MCF 10A (cell line): ENCODE measurements around the gene MOV10. TPM values are rescaled to one million over a fixed set of nuclear protein-coding genes. Genes with fewer than 3 reads are reported as not detected.

ENCODE experiments used
- BruUV-seq: library from RNA; stranded (reverse); fragments of 400-500 nt; replicated peaks from 2 replicates; lab custom pipeline; 2021; lab: Mats Ljungman, UMichigan
- CTCF ChIA-PET: fragments of 300-600 bp; sonication (Branson Sonifier 250); formaldehyde crosslinking; extraction: SDS; loops from one replicate; lab custom pipeline; 2021; ENCODE audit warnings: antibody characterized with exemption, inconsistent platforms; lab: Yijun Ruan, JAX
- POLR2A ChIA-PET: fragments of 300-600, 350-650 bp; sonication (Branson Sonifier 250); formaldehyde crosslinking; extraction: SDS; loops from one replicate; lab custom pipeline; 2020; ENCODE audit warnings: antibody characterized with exemption, inconsistent platforms; lab: Yijun Ruan, JAX
- DNase-seq: peaks from one replicate; pipeline ENCODE4 v3.0.0-alpha.2; 2018; ENCODE audit not compliant: unreplicated experiment
- H3K27ac Mint-ChIP-seq: one replicate; pipeline ENCODE4 v1.8.0; 2022; ENCODE audit warnings: mild to moderate bottlenecking, low read depth, mixed read lengths; ENCODE audit not compliant: unreplicated experiment
- H3K27me3 Mint-ChIP-seq: one replicate; pipeline ENCODE4 v1.8.0; 2022; ENCODE audit warnings: mixed read lengths; ENCODE audit not compliant: insufficient read depth, unreplicated experiment
- H3K36me3 Mint-ChIP-seq: one replicate; pipeline ENCODE4 v1.8.0; 2022; ENCODE audit warnings: mild to moderate bottlenecking, moderate library complexity, mixed read lengths; ENCODE audit not compliant: insufficient read depth, unreplicated experiment
- H3K4me1 Mint-ChIP-seq: one replicate; pipeline ENCODE4 v1.8.0; 2022; ENCODE audit warnings: mixed read lengths; ENCODE audit not compliant: insufficient read depth, unreplicated experiment
- H3K4me3 Mint-ChIP-seq: one replicate; pipeline ENCODE4 v1.8.0; 2022; ENCODE audit warnings: mild to moderate bottlenecking, moderate library complexity, mixed read lengths; ENCODE audit not compliant: unreplicated experiment
- H3K9me3 Mint-ChIP-seq: one replicate; pipeline ENCODE4 v1.8.0; 2022; ENCODE audit warnings: mixed read lengths; ENCODE audit not compliant: unreplicated experiment
- intact Hi-C: fragments of 100-400 bp; cut with micrococcal nuclease; formaldehyde crosslinking; loops from 2 replicates; pipeline ENCODE4 v1.14.1; 2022
- total RNA-seq: library from RNA; stranded (reverse); gene quantifications from 2 replicates; pipeline ENCODE4 v1.2.3, GENCODE V29; 2022
- TF ChIP-seq, protein P1 (sequence below): fragments of 200-600 bp; IDR thresholded peaks from one replicate; pipeline ENCODE4 v1.8.0; 2022; ENCODE audit warnings: antibody characterized with exemption, mild to moderate bottlenecking; ENCODE audit not compliant: unreplicated experiment

The MOV10 gene
- total RNA-seq, 1 experiment from 2014 or later = 55.6 TPM

- no peaks in the 10 kb centered on the region for H3K27me3 Mint-ChIP-seq
Measured at GRCh38 chr1:112708489-112708888, 34.0 kb downstream of the MOV10 start.

DNA sequence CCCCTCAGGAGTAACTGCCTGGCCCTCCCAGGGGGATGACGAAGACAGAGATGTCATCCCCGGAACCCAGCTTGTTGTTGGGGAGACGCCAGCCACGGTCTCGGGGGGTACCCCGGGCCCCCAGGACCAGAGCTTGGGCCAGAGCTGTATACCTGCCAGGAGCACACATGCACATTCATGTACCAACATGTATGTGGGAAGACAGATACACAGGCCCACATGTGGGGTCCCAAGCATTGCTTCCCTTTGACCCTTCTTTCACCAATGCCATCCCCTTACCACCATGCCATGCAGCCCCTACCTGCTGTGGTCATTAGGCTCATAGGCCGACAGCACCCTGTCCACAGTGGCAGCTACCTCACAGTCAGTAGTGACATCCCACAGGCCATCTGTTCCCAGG, 35.7 kb downstream of the MOV10 start:
- Mint-ChIP-seq H3K4me3 (no peak overlapping the region), H3K9me3 (no peaks in the 10 kb centered on the region), H3K4me1 (peaks cover 16% of the 10 kb centered on the region), H3K36me3 (no peaks in the 10 kb centered on the region), H3K27ac (peak overlapping the region; percentile 14), H3K27me3 (no peaks in the 10 kb centered on the region)
- no TSS peak for BruUV-seq
- intact Hi-C loops = no loop called here
- CTCF ChIA-PET = interaction anchor here (0.8 to 2.7 kb wide), 5 partner anchors 36 to 321 kb away, joined by 3 to 34 read pairs (median 4); partner anchors contain the start of gene MOV10
- no peak for DNase-seq
- POLR2A ChIA-PET = interaction anchor here (0.6 to 6.4 kb wide), 4 partner anchors 36 to 1788 kb away, joined by 3 to 44 read pairs (median 34); partner anchors contain the start of genes CAPZA1, CTTNBP2NL, MOV10 and ST7L
- TF ChIP-seq, protein P1, sequence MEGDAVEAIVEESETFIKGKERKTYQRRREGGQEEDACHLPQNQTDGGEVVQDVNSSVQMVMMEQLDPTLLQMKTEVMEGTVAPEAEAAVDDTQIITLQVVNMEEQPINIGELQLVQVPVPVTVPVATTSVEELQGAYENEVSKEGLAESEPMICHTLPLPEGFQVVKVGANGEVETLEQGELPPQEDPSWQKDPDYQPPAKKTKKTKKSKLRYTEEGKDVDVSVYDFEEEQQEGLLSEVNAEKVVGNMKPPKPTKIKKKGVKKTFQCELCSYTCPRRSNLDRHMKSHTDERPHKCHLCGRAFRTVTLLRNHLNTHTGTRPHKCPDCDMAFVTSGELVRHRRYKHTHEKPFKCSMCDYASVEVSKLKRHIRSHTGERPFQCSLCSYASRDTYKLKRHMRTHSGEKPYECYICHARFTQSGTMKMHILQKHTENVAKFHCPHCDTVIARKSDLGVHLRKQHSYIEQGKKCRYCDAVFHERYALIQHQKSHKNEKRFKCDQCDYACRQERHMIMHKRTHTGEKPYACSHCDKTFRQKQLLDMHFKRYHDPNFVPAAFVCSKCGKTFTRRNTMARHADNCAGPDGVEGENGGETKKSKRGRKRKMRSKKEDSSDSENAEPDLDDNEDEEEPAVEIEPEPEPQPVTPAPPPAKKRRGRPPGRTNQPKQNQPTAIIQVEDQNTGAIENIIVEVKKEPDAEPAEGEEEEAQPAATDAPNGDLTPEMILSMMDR = no peak

More at GRCh38 chr1:112708489-112708888, 34.0 kb downstream of the MOV10 start:
- no peak for DNase-seq
- Mint-ChIP-seq H3K27ac (peak overlapping the region; percentile 91), H3K4me1 (peaks cover 31% of the 10 kb centered on the region), H3K9me3 (no peaks in the 10 kb centered on the region), H3K36me3 (peaks cover 6% of the 10 kb centered on the region), H3K4me3 (no peak overlapping the region)
- POLR2A ChIA-PET = interaction anchor here (1.0 to 6.4 kb wide), 12 partner anchors 8 to 317 kb away, joined by 3 to 44 read pairs (median 6); partner anchors contain the start of genes CAPZA1, CTTNBP2NL, MOV10 and ST7L
- no TSS peak for BruUV-seq
- TF ChIP-seq, protein P1 = no peak
- intact Hi-C loops = no loop called here
- CTCF ChIA-PET = interaction anchor here (0.6 to 3.9 kb wide), 24 partner anchors 7 to 409 kb away, joined by 3 to 48 read pairs (median 4); partner anchors contain the start of genes CAPZA1, CTTNBP2NL, LRIG2 and MOV10

- H3K4me3 Mint-ChIP-seq = no peak overlapping the region
- H3K27me3 Mint-ChIP-seq = no peaks in the 10 kb centered on the region
- intact Hi-C loops = no loop called here
- no TSS peak for BruUV-seq
- TF ChIP-seq, protein P1 = no peak
- no peaks in the 10 kb centered on the region for H3K9me3 Mint-ChIP-seq
- peak overlapping the region; percentile 14 for H3K27ac Mint-ChIP-seq
- H3K4me1 Mint-ChIP-seq = peaks cover 12% of the 10 kb centered on the region
- no peaks in the 10 kb centered on the region for H3K36me3 Mint-ChIP-seq
- CTCF ChIA-PET = interaction anchor here (0.6 to 1.1 kb wide), 4 partner anchors 38 to 316 kb away, joined by 3 to 4 read pairs (median 3); no protein-coding TSS in a partner anchor
- POLR2A ChIA-PET = interaction anchor here (0.6 to 6.4 kb wide), 3 partner anchors 36 to 363 kb away, joined by 3 to 44 read pairs (median 31); partner anchors contain the start of genes CAPZA1, LRIG2, MOV10 and ST7L
- no peak for DNase-seq
Measured at GRCh38 chr1:112710586-112710985, 36.1 kb downstream of the MOV10 start.

- POLR2A ChIA-PET = interaction anchor here (0.6 to 6.4 kb wide), 2 partner anchors 37 to 362 kb away, joined by 3 to 44 read pairs; partner anchors contain the start of genes LRIG2 and MOV10
- Mint-ChIP-seq H3K4me3 (no peak overlapping the region), H3K27ac (no peak overlapping the region), H3K36me3 (no peaks in the 10 kb centered on the region), H3K9me3 (no peaks in the 10 kb centered on the region), H3K4me1 (peaks cover 11% of the 10 kb centered on the region), H3K27me3 (no peaks in the 10 kb centered on the region)
- no TSS peak for BruUV-seq
- DNase-seq = no peak
- CTCF ChIA-PET = interaction anchor here (0.5 to 1.1 kb wide), 4 partner anchors 16 to 316 kb away, joined by 3 to 4 read pairs (median 3); no protein-coding TSS in a partner anchor
- TF ChIP-seq, protein P1 = no peak
- intact Hi-C loops = no loop called here
Measured at GRCh38 chr1:112711041-112711440, 36.6 kb downstream of the MOV10 start.
